ENCODE measurements around the gene NEURL2.

DNA sequence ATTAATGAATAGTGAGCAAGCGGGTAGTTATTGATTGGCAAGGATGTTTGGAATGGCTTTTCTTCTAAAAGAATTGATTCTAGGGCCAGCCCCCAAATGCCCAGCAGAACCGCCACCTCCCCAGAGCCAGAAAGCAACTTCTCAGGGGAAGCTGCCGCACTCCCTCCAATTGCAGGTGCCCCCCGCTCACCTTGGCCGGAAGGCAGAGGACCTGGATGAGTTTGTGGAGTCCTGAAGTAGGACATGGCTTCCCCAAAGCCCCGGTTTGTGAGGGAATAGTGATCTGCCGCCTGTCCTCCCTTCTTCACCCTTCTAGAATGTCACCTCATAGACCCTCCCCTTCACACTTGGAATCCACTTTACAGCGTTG is 3.7 kb downstream of the NEURL2 start, which contains the start of gene SPATA25:
- TF ChIP-seq, protein P1, sequence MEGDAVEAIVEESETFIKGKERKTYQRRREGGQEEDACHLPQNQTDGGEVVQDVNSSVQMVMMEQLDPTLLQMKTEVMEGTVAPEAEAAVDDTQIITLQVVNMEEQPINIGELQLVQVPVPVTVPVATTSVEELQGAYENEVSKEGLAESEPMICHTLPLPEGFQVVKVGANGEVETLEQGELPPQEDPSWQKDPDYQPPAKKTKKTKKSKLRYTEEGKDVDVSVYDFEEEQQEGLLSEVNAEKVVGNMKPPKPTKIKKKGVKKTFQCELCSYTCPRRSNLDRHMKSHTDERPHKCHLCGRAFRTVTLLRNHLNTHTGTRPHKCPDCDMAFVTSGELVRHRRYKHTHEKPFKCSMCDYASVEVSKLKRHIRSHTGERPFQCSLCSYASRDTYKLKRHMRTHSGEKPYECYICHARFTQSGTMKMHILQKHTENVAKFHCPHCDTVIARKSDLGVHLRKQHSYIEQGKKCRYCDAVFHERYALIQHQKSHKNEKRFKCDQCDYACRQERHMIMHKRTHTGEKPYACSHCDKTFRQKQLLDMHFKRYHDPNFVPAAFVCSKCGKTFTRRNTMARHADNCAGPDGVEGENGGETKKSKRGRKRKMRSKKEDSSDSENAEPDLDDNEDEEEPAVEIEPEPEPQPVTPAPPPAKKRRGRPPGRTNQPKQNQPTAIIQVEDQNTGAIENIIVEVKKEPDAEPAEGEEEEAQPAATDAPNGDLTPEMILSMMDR (IDR thresholded peaks at IDR 0.05): no peak
- no peak for TF ChIP-seq POLR2A (IDR thresholded peaks at IDR 0.05)

All from uterus (tissue), 2 donors.